RWPE1 (cell line): ENCODE results near the gene ULK1.
"Not testable (repeated sequence)": the region's sequence is repeated elsewhere in the genome, so short reads cannot be mapped to it uniquely, and the experiment has no call there.

Source experiments
- CTCF ChIA-PET: fragments of 350-600 bp; sonication (Branson Sonifier 250); formaldehyde crosslinking; extraction: SDS; loops from one replicate; lab custom pipeline; 2021; lab: Yijun Ruan, JAX
- POLR2A ChIA-PET: fragments of 400-600 bp; formaldehyde crosslinking; extraction: SDS; loops from one replicate; lab custom pipeline; 2020; ENCODE audit warnings: antibody characterized with exemption; ENCODE audit not compliant: low non-redundant PET; lab: Yijun Ruan, JAX
- DNase-seq: peaks from one replicate; pipeline ENCODE4 v3.0.0; 2012; ENCODE audit warnings: low spot score
- H3K27ac ChIP-seq: fragments of 450-650 bp; 2 replicates; pipeline ENCODE4 v1.5.1; 2017
- TF ChIP-seq, protein P1 (sequence below): fragments of 450-650 bp; conservative IDR thresholded peaks from 2 replicates; pipeline ENCODE4 v1.5.1; 2017; ENCODE audit warnings: low read depth, mild to moderate bottlenecking

The ULK1 gene

DNA sequence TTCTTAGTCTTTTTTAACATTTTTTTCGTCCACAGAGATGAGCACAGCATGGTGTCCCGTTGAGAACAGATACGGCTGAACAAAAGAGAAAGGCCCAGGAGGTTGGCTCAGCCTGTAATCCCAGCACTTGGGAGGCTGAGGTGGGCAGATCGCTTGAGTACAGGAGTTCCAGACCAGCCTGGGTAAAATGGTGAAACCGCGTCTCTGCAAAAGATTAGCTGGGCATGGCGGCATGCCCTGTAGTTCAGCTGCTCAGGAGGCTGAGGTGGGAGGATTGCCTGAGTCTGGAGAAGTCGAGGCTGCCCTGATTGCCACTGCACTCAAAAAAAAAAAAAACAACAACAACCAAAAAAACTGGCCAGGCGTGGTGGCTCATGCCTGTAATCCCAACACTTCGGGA lies 49.5 kb downstream of the ULK1 start:
- ChIA-PET POLR2A (no interaction called here), CTCF (no interaction called here)
- no peak overlapping the region for H3K27ac ChIP-seq
- no peak for DNase-seq
- TF ChIP-seq, protein P1, sequence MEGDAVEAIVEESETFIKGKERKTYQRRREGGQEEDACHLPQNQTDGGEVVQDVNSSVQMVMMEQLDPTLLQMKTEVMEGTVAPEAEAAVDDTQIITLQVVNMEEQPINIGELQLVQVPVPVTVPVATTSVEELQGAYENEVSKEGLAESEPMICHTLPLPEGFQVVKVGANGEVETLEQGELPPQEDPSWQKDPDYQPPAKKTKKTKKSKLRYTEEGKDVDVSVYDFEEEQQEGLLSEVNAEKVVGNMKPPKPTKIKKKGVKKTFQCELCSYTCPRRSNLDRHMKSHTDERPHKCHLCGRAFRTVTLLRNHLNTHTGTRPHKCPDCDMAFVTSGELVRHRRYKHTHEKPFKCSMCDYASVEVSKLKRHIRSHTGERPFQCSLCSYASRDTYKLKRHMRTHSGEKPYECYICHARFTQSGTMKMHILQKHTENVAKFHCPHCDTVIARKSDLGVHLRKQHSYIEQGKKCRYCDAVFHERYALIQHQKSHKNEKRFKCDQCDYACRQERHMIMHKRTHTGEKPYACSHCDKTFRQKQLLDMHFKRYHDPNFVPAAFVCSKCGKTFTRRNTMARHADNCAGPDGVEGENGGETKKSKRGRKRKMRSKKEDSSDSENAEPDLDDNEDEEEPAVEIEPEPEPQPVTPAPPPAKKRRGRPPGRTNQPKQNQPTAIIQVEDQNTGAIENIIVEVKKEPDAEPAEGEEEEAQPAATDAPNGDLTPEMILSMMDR, result no peak

DNA sequence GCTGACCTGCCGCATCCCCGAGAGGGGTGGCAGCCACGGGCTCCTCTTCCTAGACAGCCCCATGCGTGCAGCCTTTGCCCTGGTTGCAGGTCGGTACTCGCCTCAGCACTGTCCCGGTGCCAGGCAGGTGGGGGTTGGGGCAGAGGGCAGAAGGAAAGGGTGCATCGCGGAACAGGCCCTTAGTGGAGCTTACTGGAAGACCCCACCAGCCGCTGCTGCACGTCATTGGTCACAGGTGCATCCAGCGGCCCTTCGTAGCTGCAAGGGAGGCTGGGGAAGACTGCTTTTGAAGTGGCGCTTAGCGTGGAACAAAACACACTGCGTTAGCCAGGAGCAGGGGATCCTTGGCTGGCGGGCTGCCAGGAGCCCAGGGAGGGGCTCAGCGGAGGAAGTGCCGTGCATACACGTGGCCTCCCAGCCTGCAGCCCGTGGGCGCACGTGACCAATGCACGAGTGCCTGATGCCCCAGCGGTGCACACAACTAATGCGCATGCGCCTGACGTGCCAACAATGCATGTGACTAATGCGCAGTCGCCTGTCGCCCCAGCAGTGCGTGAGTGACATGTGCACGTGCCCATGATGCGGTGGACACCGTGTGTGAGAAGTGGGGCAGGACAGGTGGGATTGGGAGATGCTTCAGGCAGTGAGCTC lies 50.3 kb downstream of the ULK1 start:
- POLR2A ChIA-PET, result no interaction called here
- 0 out of 2 replicates have a peak overlapping the region, but pooled peaks have one; percentile 1 for H3K27ac ChIP-seq
- DNase-seq, result no peak
- TF ChIP-seq, protein P1, result no peak
- CTCF ChIA-PET, result interaction anchor here (0.6 kb wide), 1 partner anchor 64 kb away, joined by 4 read pairs; no protein-coding TSS in a partner anchor

DNA sequence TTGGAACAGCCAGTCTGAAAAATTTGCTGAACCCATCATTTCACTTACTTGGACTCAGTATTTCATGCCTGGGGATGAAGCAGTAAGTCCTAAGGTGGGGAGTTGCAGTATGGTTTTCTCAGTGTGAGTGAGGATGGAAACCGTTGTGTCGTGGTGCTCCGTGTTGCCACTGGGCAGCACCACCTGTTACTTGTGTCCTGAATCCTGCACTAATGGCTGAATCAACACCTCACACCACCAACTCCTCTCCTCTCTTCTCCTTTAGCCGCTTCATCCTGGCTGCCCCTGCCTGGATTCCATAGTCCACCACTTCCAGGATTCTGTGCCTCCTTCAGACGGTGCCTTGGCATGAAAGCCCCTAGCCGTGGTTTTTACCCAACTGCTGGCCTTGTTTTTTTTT lies 52.3 kb downstream of the ULK1 start:
- ChIA-PET CTCF (no interaction called here), POLR2A (interaction anchor here (0.7 kb wide), 1 partner anchor 26 kb away, joined by 5 read pairs; no protein-coding TSS in a partner anchor)
- no peak overlapping the region for H3K27ac ChIP-seq
- TF ChIP-seq, protein P1, result no peak
- DNase-seq, result no peak

DNA sequence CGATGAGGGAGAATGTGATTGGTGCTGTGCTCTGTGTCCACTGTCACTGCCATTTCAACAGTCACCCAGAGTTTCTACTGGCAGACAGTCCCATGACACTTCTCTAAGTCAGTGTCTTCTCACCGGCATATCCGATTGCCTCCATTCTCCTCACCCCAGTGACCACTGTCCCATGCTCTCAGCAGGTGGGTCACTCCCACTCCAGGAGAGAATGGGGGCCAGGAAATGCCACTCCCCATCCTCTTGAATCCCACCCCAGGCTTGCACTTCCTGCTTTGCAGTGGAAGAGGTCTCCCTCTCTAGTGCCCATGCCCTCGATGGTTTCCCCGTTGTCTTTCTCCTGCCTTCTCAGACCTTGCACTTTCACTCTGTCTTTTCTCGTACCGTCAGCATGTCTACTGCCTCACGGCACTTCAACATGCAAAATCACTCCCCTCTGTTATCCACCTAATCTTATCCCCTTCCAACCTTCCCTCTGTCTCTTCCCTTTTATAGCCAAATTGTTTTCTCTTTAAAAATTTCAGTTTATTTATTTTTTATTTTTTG lies 53.1 kb downstream of the ULK1 start:
- no peak overlapping the region for H3K27ac ChIP-seq
- TF ChIP-seq, protein P1, result no peak
- DNase-seq, result no peak
- CTCF ChIA-PET, result no interaction called here
- POLR2A ChIA-PET, result interaction anchor here (0.7 kb wide), 1 partner anchor 26 kb away, joined by 5 read pairs; no protein-coding TSS in a partner anchor

DNA sequence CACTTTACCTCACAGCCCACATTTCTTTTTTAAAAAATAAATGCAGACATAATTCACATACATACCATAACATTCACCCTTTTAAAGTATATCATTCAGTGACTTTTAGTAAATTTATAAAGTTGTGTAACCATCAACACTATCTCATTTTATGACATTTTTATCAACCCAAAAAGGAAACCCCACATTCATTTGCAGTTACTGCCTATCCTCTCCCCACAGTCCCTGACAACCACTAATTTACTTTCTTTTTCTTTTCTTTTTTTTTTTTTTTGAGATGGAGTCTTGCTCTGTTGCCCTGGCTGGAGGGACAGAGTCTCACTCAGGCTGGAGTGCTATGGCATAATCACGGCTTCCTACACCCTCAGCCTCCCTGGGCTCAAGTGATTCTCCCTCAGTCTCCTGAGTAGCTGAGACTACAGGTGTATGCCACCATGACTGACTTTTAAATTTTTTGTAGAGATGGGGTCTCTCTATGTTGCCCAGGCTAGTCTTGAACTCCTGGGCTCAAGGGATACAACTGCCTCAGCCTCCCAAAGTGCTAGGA lies 53.8 kb downstream of the ULK1 start:
- no peak for DNase-seq
- H3K27ac ChIP-seq, result no peak overlapping the region
- ChIA-PET POLR2A (no interaction called here), CTCF (interaction anchor here (0.6 kb wide), 2 partner anchors 34 to 89 kb away, joined by 3 read pairs; no protein-coding TSS in a partner anchor)
- TF ChIP-seq, protein P1, result no peak

DNA sequence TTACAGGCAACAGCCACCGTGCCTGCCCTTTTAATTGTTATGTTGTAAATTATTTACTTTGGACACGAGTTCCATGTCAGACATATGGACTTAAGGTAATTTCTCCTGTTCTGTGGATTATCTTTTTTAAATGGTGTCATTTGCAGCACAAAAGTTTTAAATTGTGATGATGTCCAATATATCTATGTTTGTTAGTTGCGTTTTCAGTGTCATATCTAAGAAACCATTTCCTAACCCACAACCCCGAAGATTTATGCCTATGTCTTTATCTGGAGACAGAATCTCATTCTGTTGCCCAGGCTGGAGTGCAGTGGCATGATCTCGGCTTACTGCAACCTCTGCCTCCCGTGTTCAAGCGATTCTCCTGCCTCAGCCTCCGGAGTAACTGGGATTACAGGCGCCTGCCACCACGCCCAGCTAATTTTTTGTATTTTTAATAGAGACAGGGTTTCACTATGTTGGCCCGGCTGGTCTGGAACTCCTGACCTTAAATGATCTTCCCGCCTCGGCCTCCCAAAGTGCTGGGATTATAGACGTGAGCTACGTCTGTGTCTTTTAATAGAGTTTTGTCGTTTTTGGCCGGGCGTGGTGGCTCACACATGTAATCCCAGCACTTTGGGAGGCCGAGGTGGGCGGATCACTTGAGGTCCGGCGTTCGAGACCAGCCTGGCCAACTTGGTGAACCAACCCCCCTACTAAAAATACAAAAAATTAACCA lies 54.5 kb downstream of the ULK1 start:
- DNase-seq, POLR2A ChIA-PET: not testable (repeated sequence)
- H3K27ac ChIP-seq, result peak overlapping the region; percentile 77
- CTCF ChIA-PET, result interaction anchor here (0.5 to 2.0 kb wide), 4 partner anchors 33 to 101 kb away, joined by 3 to 10 read pairs (median 3); no protein-coding TSS in a partner anchor
